GM23338 (cell line): Measurements from ENCODE around the gene VRK1. TPM values are rescaled to one million over a fixed set of nuclear protein-coding genes. Genes with fewer than 3 reads are reported as not detected.

Experiments used
- ATAC-seq: fragments of 200-7000 bp; cut with Tn5 transposase; 3 replicates; pipeline ENCODE4 v1.9.1; 2020
- DNase-seq: peaks from one replicate; pipeline ENCODE4 v3.0.0-alpha.2; 2015; ENCODE audit warnings: low spot score
- H2AFZ ChIP-seq: fragments of 200-600 bp; sonication (generic); 2 replicates; pipeline ENCODE4 v1.8.0; 2016; ENCODE audit warnings: antibody characterized with exemption, mild to moderate bottlenecking, moderate library complexity
- H3F3A ChIP-seq: fragments of 200-600 bp; sonication (generic); replicated peaks from 2 replicates; pipeline ENCODE4 v1.8.0; 2017; ENCODE audit warnings: antibody characterized with exemption, mixed run types, low read depth
- H3K27ac ChIP-seq: fragments of 200-600 bp; sonication (generic); 2 replicates; pipeline ENCODE4 v1.6.1; 2016; ENCODE audit warnings: low read depth
- H3K27me3 ChIP-seq: fragments of 200-600 bp; sonication (generic); 2 replicates; pipeline ENCODE4 v1.8.0; 2016; ENCODE audit warnings: mild to moderate bottlenecking, mixed run types, moderate library complexity; ENCODE audit not compliant: insufficient read depth
- H3K36me3 ChIP-seq: fragments of 200-600 bp; sonication (generic); 2 replicates; pipeline ENCODE4 v1.8.0; 2016; ENCODE audit warnings: mild to moderate bottlenecking; ENCODE audit not compliant: insufficient read depth
- H3K4me1 ChIP-seq: fragments of 200-600 bp; sonication (generic); 2 replicates; pipeline ENCODE4 v1.8.0; 2016; ENCODE audit warnings: mild to moderate bottlenecking, moderate library complexity; ENCODE audit not compliant: insufficient read depth
- H3K4me2 ChIP-seq: fragments of 200-600 bp; sonication (generic); 2 replicates; pipeline ENCODE4 v1.7.1; 2017; ENCODE audit warnings: mixed run types
- H3K4me3 ChIP-seq: fragments of 200-600 bp; sonication (generic); 2 replicates; pipeline ENCODE4 v1.6.1; 2016; ENCODE audit warnings: mixed run types
- H3K79me2 ChIP-seq: fragments of 200-600 bp; sonication (generic); replicated peaks from 2 replicates; pipeline ENCODE4 v1.8.0; 2017; ENCODE audit warnings: mild to moderate bottlenecking; ENCODE audit not compliant: insufficient read depth
- H3K9me2 ChIP-seq: fragments of 200-600 bp; sonication (generic); 2 replicates; pipeline ENCODE4 v1.8.0; 2017; ENCODE audit not compliant: insufficient read depth
- H4K20me1 ChIP-seq: fragments of 200-600 bp; sonication (generic); replicated peaks from 2 replicates; pipeline ENCODE4 v1.8.0; 2017; ENCODE audit warnings: mild to moderate bottlenecking; ENCODE audit not compliant: insufficient read depth
- H3K27ac Mint-ChIP-seq: 2 replicates; pipeline ENCODE4 v1.8.0; 2020; ENCODE audit warnings: inconsistent platforms, mild to moderate bottlenecking, moderate library complexity, mixed read lengths
- H3K27me3 Mint-ChIP-seq: 3 replicates; pipeline ENCODE4 v1.8.0; 2022; ENCODE audit warnings: low read depth, mild to moderate bottlenecking, moderate library complexity, mixed read lengths, inconsistent platforms; ENCODE audit not compliant: insufficient read depth, poor library complexity
- H3K36me3 Mint-ChIP-seq: 3 replicates; pipeline ENCODE4 v1.8.0; 2021; ENCODE audit warnings: low read depth, mild to moderate bottlenecking, inconsistent platforms, moderate library complexity, mixed read lengths
- H3K4me1 Mint-ChIP-seq: 3 replicates; pipeline ENCODE4 v1.8.0; 2020; ENCODE audit warnings: mild to moderate bottlenecking, inconsistent platforms, mixed read lengths
- H3K4me3 Mint-ChIP-seq: 3 replicates; pipeline ENCODE4 v1.8.0; 2021; ENCODE audit warnings: moderate library complexity, mild to moderate bottlenecking, inconsistent platforms, mixed read lengths
- H3K9me3 Mint-ChIP-seq: 3 replicates; pipeline ENCODE4 v1.8.0; 2020; ENCODE audit warnings: moderate library complexity, mild to moderate bottlenecking, inconsistent platforms, mixed read lengths
- ETS1 ChIP-seq: IDR thresholded peaks from 2 replicates; pipeline ENCODE4 v1.6.1; 2016; ENCODE audit warnings: antibody characterized with exemption
- JUNB ChIP-seq: IDR thresholded peaks from one replicate; pipeline ENCODE4 v1.6.1; 2016; ENCODE audit warnings: antibody characterized with exemption; ENCODE audit not compliant: unreplicated experiment
- STAT1 ChIP-seq: IDR thresholded peaks from one replicate; pipeline ENCODE4 v1.6.1; 2016; ENCODE audit warnings: antibody characterized with exemption; ENCODE audit not compliant: unreplicated experiment
- ZNF114 ChIP-seq: fragments of 250-450 bp; sonication (Bioruptor Pico); IDR thresholded peaks from 2 replicates; pipeline ENCODE4 v1.5.0; 2020; ENCODE audit warnings: mild to moderate bottlenecking, moderate library complexity
- ZNF331 ChIP-seq: fragments of 250-450 bp; sonication (Bioruptor Pico); IDR thresholded peaks from 2 replicates; pipeline ENCODE4 v1.5.0; 2020; ENCODE audit warnings: low read depth, mild to moderate bottlenecking, moderate library complexity
- polyA plus RNA-seq: library from polyadenylated mRNA; unstranded; fragments of >200 nt; fragmentation: Nextera tagmentation; extraction: Ambion mirVana; gene quantifications from 2 replicates; pipeline ENCODE4 v1.2.1, GENCODE V29; 2016
- total RNA-seq: library from RNA; depleted of rRNA; stranded (reverse); fragments of >200 nt; shearing (Covaris generic); gene quantifications from 2 replicates; pipeline ENCODE4 v1.2.3, GENCODE V29; 2014

VRK1 gene
- total and polyA plus RNA-seq, 2 experiments from 2014 or later = 83.8 to 119 TPM

GRCh38 chr14:96756745-96757144 lies 40.4 kb upstream of the VRK1 start:
- H3K9me2 ChIP-seq = no peaks in the 10 kb centered on the region
- H3K4me3 Mint-ChIP-seq = no peak overlapping the region

GRCh38 chr14:96757456-96757855 lies 39.7 kb upstream of the VRK1 start:
- H2AFZ ChIP-seq = no peak overlapping the region
- no peaks in the 10 kb centered on the region for H3K79me2 ChIP-seq
- DNase-seq (no peak), ATAC-seq (no peak)
- no peak overlapping the region for H3K4me3 ChIP-seq
- TF ChIP-seq ZNF331 (CRISPR knock-in tag) (no peak), ZNF114 (no peak)
- no peaks in the 10 kb centered on the region for H3K9me2 ChIP-seq
- peaks cover 2% of the 10 kb centered on the region; the same call in 1 of the 3 replicates for H3K4me1 Mint-ChIP-seq
- no peaks in the 10 kb centered on the region for H3K36me3 Mint-ChIP-seq
- H3K4me2 ChIP-seq = no peak overlapping the region
- no peaks in the 10 kb centered on the region for H3K4me1 ChIP-seq
- no peak overlapping the region for H3K4me3 Mint-ChIP-seq
- no peaks in the 10 kb centered on the region for H4K20me1 ChIP-seq
- no peaks in the 10 kb centered on the region for H3K9me3 Mint-ChIP-seq
- no peak overlapping the region for H3K27ac Mint-ChIP-seq
- peaks cover 2% of the 10 kb centered on the region for H3K27me3 Mint-ChIP-seq
- no peaks in the 10 kb centered on the region for H3K36me3 ChIP-seq
- H3K27ac ChIP-seq = no peak overlapping the region
- H3F3A ChIP-seq = no peaks in the 10 kb centered on the region
- H3K27me3 ChIP-seq = no peaks in the 10 kb centered on the region

More at GRCh38 chr14:96756745-96757144, 40.4 kb upstream of the VRK1 start:
- Mint-ChIP-seq H3K9me3 (no peaks in the 10 kb centered on the region), H3K4me1 (no peaks in the 10 kb centered on the region), H3K36me3 (no peaks in the 10 kb centered on the region), H3K27me3 (peaks cover 4% of the 10 kb centered on the region), H3K27ac (no peak overlapping the region)
- TF ChIP-seq ETS1 = no peak
- H3K27ac ChIP-seq = no peak overlapping the region
- H3K36me3 ChIP-seq = no peaks in the 10 kb centered on the region
- H3K4me3 ChIP-seq = no peak overlapping the region
- no peaks in the 10 kb centered on the region for H3F3A ChIP-seq
- H4K20me1 ChIP-seq = no peaks in the 10 kb centered on the region
- no peaks in the 10 kb centered on the region for H3K27me3 ChIP-seq
- H3K4me2 ChIP-seq = no peak overlapping the region
- H3K79me2 ChIP-seq = no peaks in the 10 kb centered on the region
- no peak for ATAC-seq
- no peak for DNase-seq
- H3K4me1 ChIP-seq = no peaks in the 10 kb centered on the region
- H2AFZ ChIP-seq = no peak overlapping the region

- no peaks in the 10 kb centered on the region for H3K9me3 Mint-ChIP-seq
- H3K4me3 Mint-ChIP-seq = no peak overlapping the region
Observed at GRCh38 chr14:96761066-96761465, 36.1 kb upstream of the VRK1 start.

GRCh38 chr14:96762650-96763049 lies 34.5 kb upstream of the VRK1 start:
- Mint-ChIP-seq H3K9me3 (no peaks in the 10 kb centered on the region), H3K4me1 (peaks cover 3% of the 10 kb centered on the region; the same call in 1 of the 3 replicates), H3K36me3 (no peaks in the 10 kb centered on the region), H3K27me3 (peaks cover 4% of the 10 kb centered on the region), H3K4me3 (peak overlapping the region; percentile 74), H3K27ac (peak overlapping the region; percentile 80; the same call in 1 of the 2 replicates)
- Histone ChIP-seq H3K36me3 (no peaks in the 10 kb centered on the region), H3K4me3 (peak overlapping the region; percentile 24; the same call in 1 of the 2 replicates), H3K9me2 (no peaks in the 10 kb centered on the region), H3K79me2 (no peaks in the 10 kb centered on the region), H3K4me1 (no peaks in the 10 kb centered on the region), H2AFZ (no peak overlapping the region), H4K20me1 (no peaks in the 10 kb centered on the region), H3K4me2 (peak overlapping the region; percentile 50), H3K27ac (no peak overlapping the region), H3K27me3 (no peaks in the 10 kb centered on the region), H3F3A (no peaks in the 10 kb centered on the region)
- ATAC-seq (peak; percentile 99), DNase-seq (peak; percentile 93)
- no peak for TF ChIP-seq JUNB
- TF ChIP-seq ETS1 = peak; percentile 71

More at GRCh38 chr14:96761066-96761465, 36.1 kb upstream of the VRK1 start:
- Histone ChIP-seq H3K79me2 (no peaks in the 10 kb centered on the region), H3F3A (no peaks in the 10 kb centered on the region), H4K20me1 (no peaks in the 10 kb centered on the region), H3K27me3 (no peaks in the 10 kb centered on the region), H3K4me1 (no peaks in the 10 kb centered on the region), H3K27ac (no peak overlapping the region), H3K4me2 (no peak overlapping the region), H3K36me3 (no peaks in the 10 kb centered on the region), H3K9me2 (no peaks in the 10 kb centered on the region), H2AFZ (no peak overlapping the region), H3K4me3 (no peak overlapping the region)
- no peaks in the 10 kb centered on the region for H3K36me3 Mint-ChIP-seq
- ATAC-seq (no peak), DNase-seq (no peak)
- TF ChIP-seq ZNF114 (no peak), STAT1 (no peak)
- H3K27ac Mint-ChIP-seq = no peak overlapping the region
- H3K4me1 Mint-ChIP-seq = peaks cover 3% of the 10 kb centered on the region; the same call in 1 of the 3 replicates
- peaks cover 3% of the 10 kb centered on the region for H3K27me3 Mint-ChIP-seq
